GM18909 (cell line): Measurements from ENCODE around the gene ALG2.
A peak's percentile ranks its signal among the peaks of the same experiment; 100 is the strongest.
"Not testable (repeated sequence)": the region's sequence is repeated elsewhere in the genome, so short reads cannot be mapped to it uniquely, and the experiment has no call there.

Experiments
- ATAC-seq: cut with Tn5 transposase; IDR thresholded peaks from one replicate; pipeline ENCODE4 v1.9.1; 2021; ENCODE audit warnings: mild to moderate bottlenecking; ENCODE audit not compliant: unreplicated experiment, poor library complexity

ALG2 gene

DNA sequence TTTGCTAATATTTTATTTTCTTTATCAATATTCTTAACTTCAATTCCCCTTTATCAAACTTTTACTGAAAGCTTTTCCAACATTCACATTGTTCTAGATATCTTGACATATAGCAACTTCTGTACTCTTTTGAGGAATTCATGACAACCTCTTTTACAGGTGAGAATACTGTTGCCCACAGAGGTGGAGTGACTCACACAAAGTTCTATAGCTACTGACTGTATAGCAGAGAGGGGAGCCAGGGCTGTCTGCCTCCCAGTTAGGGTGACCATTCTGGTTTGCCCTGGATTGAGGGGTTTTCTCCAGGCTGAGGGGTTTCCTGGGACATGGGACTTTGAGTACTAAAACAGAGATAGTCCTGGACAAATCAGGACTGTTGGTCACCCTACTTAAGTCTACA is 16.6 kb upstream of the ALG2 start:
- no peak for ATAC-seq

- ATAC-seq: not testable (repeated sequence)
Observed at GRCh38 chr9:99237849-99238248, 16.1 kb upstream of the ALG2 start.

DNA sequence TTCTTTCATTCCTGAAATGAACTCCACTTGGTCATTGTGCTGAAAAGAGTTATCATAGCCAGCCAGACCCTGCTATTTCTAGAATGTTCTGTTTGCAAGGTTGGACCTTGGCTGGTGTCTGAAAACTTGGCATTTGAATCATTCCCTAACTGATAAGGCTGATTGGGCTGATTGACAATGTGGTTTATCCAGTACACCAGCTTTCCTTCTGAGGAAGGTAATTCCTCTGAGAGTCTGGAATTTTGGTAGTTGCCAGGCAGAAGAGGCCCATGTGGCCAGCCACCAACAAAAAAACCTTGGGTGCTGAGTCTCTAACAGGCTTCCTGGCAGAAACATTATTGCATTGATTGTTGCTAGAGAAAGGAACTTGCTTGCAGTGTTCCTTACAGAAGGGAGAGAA is 15.6 kb upstream of the ALG2 start:
- no peak for ATAC-seq

GRCh38 chr9:99235926-99236634 is 14.3 kb upstream of the ALG2 start:
- ATAC-seq: peak; percentile 95

- ATAC-seq: no peak
Observed at GRCh38 chr9:99235069-99235468, 13.3 kb upstream of the ALG2 start.

DNA sequence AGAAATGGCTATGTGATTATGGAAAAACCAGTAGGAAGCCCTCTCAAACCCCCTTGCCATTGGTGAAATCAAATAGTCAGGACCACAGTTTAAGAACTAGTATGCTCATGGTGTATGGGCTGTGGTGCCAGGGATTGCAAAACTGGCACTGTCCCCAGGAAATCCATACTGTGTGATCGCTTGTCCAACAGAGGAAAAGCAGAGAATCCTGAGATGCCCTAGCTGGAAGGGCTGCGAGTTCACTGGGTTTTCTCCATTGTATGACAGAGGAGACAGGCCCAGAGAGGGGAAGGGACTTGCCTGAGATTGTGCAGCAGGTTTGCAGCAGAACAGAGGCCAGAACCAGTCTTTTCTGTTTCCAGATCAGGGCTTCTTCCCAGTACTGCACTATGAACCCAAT is 12.9 kb upstream of the ALG2 start:
- no peak for ATAC-seq

GRCh38 chr9:99231711-99232110 is 10.0 kb upstream of the ALG2 start:
- no peak for ATAC-seq

- ATAC-seq: no peak
Observed at GRCh38 chr9:99230206-99230605, 8.5 kb upstream of the ALG2 start.

DNA sequence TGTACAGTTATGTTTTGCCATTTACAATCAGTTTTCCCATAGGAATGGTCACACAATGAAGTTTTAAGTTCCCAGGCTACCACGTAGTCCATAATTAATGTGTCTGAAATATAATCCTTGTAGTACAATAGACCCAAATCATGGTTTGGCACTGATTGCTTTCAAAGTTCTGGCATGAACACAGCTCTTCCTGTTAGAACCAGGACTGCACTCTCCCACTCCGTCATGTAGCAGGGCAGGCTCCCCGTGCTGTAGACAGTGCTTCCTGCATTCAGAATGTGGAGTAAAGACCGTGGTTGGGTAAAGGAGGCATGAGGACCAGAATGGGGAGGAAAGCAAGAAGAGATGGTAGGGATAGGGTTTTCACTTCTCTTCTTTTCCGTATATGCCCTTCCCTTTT is 4.3 kb upstream of the ALG2 start:
- ATAC-seq: no peak

DNA sequence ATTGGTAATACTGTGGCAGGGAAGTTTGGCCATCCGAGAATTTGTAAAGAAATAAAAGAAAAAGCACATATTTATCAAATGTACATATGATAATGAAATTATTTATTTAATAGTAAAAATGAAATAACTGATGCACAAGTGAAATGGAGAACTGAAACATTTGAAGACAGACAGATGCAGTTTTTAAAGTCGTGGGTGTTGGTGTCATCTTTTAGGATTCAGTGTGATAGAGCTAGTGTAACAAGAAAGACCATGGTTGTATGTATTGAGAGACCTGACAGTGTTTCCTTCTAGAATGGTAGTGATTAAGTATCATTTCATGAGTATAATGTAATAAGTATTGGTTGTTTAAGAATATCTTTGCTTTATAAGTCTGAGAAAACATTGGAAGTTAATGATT is 2.7 kb upstream of the ALG2 start:
- no peak for ATAC-seq

GRCh38 chr9:99222416-99223270 is 901 bp upstream of the ALG2 start:
- ATAC-seq: peak; percentile 26

DNA sequence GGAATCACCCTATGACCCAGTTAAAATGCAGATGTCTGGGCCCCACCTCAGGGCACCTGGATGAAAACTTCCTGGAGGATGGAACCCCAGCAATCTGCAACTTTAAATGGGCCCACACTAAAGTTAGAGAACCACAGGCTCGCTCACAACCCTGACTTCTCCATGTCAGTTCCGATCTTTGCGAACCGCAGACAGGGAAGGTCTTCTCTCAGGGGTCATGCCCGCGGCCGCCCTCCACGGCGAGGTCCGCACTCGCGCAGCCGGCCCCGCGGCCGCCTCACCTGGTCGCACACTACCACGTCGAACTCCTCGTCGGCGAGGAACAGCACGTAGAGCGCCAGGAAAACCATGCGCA is 499 bp downstream of the ALG2 start:
- ATAC-seq: no peak

DNA sequence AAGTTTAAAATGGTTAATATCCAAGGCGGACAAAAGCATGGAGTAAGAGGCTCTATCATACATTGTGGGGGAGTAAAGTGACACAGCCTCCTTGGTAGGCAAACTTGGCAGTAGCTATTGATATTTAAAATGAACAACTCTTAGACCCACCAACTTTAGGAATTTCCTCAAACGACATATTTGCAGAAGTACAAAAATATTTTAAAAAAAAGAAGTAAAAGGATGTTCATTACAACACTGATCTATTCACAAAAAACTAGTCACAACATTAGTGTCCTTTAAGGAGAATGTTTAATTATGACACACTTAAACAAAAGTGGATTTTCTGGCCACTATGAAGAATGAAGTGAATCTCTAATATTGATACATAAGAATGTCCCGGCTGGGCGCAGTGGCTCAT is 1.7 kb downstream of the ALG2 start:
- no peak for ATAC-seq

DNA sequence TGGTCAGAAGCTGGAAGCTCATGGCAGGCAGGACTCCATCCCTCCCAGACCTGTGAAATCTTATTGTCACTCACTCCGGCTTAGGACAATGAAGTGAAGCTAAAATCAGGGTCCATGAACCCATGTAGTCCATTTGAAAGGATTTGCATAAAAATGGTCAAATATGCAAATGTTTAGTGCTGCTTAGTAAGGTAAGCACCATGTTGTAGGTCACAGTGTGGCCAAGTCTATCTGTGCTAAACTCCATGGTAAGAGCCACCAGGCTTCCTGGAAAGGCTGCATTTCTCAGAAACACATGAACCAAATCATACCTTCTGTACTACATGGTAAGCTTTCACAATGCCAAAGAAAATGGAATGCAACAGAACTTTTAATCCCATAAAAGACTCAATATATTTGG is 5.7 kb downstream of the ALG2 start:
- no peak for ATAC-seq

DNA sequence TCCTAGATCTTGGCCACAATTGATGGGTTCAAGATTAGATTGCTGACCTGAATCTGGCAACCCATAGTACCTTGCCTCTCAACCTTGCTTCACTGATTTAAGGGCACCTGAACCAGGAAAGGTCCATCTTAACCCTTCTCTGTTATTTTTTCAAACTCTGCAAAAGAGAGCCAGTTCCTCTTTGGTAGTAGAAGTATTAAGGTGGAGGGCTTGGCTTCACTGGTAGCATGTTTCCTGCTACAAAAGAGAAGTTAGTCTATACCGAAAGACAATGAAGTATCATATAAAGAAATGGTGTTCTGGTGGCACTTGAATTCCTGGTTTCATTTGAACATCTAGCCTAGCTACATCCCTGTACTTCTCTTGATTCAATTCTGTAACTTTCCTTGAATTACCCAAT is 8.5 kb downstream of the ALG2 start:
- no peak for ATAC-seq

- no peak for ATAC-seq
Observed at GRCh38 chr9:99211746-99212145, 10.0 kb downstream of the ALG2 start.

- no peak for ATAC-seq
Observed at GRCh38 chr9:99210572-99210971, 11.2 kb downstream of the ALG2 start.

DNA sequence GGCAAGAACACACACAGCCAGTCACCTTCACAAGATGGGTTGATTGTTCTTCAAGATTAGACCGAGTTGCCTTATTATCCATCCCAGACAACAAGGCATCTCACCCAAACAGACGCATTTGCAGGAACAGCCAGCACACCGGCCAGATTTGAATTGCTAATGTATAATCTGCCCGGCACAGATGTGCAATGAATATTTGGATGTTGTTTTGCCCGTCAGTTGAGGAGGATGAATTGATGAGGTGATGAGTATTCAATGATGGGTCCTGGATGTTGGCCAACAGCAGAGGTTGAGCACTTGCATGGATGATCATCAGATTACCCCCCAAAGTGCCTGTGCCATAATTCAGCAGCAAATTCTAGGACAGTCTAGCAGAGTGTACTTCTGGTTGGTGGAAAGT is 20.1 kb downstream of the ALG2 start:
- ATAC-seq: no peak

- ATAC-seq: no peak
Observed at GRCh38 chr9:99199938-99200539, 21.7 kb downstream of the ALG2 start.

GRCh38 chr9:99197987-99198386 is 23.8 kb downstream of the ALG2 start:
- ATAC-seq: no peak

GRCh38 chr9:99197124-99197630 is 24.6 kb downstream of the ALG2 start:
- no peak for ATAC-seq
